GM13977 (cell line): Measurements from ENCODE around the gene INHBB.
"Not testable (repeated sequence)": the region's sequence is repeated elsewhere in the genome, so short reads cannot be mapped to it uniquely, and the experiment has no call there.

Source experiments
- DNase-seq: peaks from one replicate; pipeline ENCODE4 v3.0.0; 2012; ENCODE audit warnings: low spot score
- CTCF ChIP-seq: IDR thresholded peaks from 2 replicates; pipeline ENCODE4 v1.5.1; 2012; ENCODE audit warnings: mild to moderate bottlenecking, control low read depth; ENCODE audit not compliant: insufficient read depth; ENCODE audit errors: extremely low read depth, missing control alignments
- in situ Hi-C: fragments of 300-500 bp; cut with MboI; formaldehyde crosslinking; loops from one replicate; pipeline ENCODE4 v1.12.0; 2022; ENCODE audit warnings: low sequenced_read_pairs, low pct_unique_long_range_greater_than_20kb, mixed read lengths, inconsistent platforms; ENCODE audit not compliant: unreplicated experiment

Gene INHBB

GRCh38 chr2:120319123-120319522, 26.8 kb upstream of the INHBB start:
- in situ Hi-C loops = no loop called here
- no peak for TF ChIP-seq CTCF
- DNase-seq = no peak

GRCh38 chr2:120319686-120320317, 26.1 kb upstream of the INHBB start:
- in situ Hi-C loops = no loop called here
- DNase-seq = no peak
- TF ChIP-seq CTCF = no peak

GRCh38 chr2:120320318-120320851, 25.6 kb upstream of the INHBB start:
- no peak for DNase-seq
- no peak for TF ChIP-seq CTCF
- in situ Hi-C loops = no loop called here

- in situ Hi-C loops, DNase-seq: not testable (repeated sequence)
These were observed 24.9 kb upstream of the INHBB start for GRCh38 chr2:120320887-120321556.

DNA sequence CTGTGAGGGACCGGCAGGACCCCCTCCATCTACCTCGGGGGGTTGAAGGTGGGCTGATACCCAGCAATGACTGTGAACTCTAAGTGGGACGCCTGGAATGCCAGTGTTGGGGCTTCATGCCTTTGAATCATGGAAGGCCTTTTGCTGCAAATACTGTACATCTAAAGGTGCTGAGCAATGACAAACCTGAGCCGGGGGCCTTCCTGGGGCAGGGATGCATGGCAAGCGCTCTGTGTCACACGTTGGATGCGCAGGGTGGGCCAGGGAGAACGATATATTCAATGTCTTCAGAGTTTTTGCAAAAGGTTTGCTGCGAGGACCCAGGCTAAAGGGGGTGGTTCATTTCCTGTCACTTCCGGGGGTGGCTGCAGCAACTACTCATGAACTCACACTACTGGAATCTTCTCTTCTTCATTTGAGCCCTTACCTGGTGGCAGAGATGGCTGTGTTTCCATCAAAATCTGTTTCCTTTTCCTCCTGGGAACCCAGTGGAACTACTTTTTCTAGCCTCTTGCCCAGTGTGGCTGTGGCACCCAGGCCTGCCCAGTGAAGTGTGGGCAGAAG, 24.1 kb upstream of the INHBB start:
- TF ChIP-seq CTCF = no peak
- DNase-seq = no peak
- in situ Hi-C loops = no loop called here

DNA sequence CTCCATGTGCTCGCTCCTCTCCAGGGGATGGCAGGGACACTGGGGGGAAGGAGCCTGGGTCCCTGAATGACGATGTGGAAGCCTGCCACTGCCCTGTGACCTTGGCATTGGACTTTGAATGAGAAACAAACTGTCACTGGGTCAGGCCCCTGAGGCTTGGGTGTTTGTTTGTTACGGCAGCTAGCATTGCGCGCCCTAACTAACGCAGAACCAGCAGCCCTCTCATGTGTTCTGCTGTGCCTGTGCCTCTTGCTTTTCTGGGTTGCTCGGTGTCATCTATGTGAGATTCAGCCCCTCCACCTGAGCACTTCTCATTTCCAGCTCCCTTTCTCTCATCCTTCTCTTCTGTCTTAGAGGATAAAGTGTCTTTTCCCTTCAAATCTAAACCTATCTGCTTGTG, 23.6 kb upstream of the INHBB start:
- no peak for DNase-seq
- TF ChIP-seq CTCF = no peak
- in situ Hi-C loops = no loop called here

DNA sequence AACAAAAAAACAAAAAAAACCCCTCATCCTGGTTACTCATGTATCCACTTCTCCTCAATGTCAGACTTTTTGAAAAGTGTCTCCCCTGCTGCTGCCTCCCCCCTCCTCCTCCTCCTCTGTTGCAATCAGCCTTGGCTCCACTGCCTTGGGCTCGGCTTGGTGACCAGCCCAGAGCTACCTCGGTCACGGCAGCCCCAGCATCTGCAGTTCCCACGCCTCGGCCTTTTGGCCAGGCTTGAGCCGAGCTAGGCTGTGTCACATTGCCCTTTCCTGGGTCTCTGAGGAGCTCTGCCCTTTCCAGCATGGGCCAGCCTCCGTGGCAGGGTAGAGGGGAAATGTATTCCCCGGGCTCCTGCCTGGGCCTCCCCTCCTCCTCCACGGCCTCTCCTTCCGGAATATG, 22.7 kb upstream of the INHBB start:
- in situ Hi-C loops = no loop called here
- no peak for TF ChIP-seq CTCF
- no peak for DNase-seq
